ENCODE results near the gene MARCHF10.
"Not testable (repeated sequence)": the region's sequence is repeated elsewhere in the genome, so short reads cannot be mapped to it uniquely, and the experiment has no call there.

MARCHF10 gene

GRCh38 chr17:62792447-62792800, 15.7 kb downstream of the MARCHF10 start:
- no peak for TF ChIP-seq CTCF (IDR thresholded peaks at IDR 0.05; ENCODE audit: unreplicated experiment in 3 of 3)
- H3K4me3 Mint-ChIP-seq = no peak overlapping the region
- H3K4me1 Mint-ChIP-seq = peaks cover 22% of the 10 kb centered on the region
- peaks cover 4% of the 10 kb centered on the region for H3K9me3 Mint-ChIP-seq
- H3K27ac Mint-ChIP-seq = no peak overlapping the region
- H3K36me3 Mint-ChIP-seq (ENCODE audit: low read depth) = no peaks in the 10 kb centered on the region
- H3K27me3 Mint-ChIP-seq (ENCODE audit: low read depth) = peaks cover 13% of the 10 kb centered on the region

GRCh38 chr17:62791767-62792446, 16.2 kb downstream of the MARCHF10 start:
- no peaks in the 10 kb centered on the region for H3K36me3 Mint-ChIP-seq (ENCODE audit: low read depth)
- TF ChIP-seq CTCF (IDR thresholded peaks at IDR 0.05; ENCODE audit: unreplicated experiment in 3 of 3) = no peak
- peaks cover 4% of the 10 kb centered on the region for H3K9me3 Mint-ChIP-seq
- H3K27ac Mint-ChIP-seq = peak overlapping the region in 1 of 3 experiments; percentile 15
- peaks cover 22% of the 10 kb centered on the region for H3K4me1 Mint-ChIP-seq
- H3K4me3 Mint-ChIP-seq = no peak overlapping the region
- peaks cover 11% of the 10 kb centered on the region for H3K27me3 Mint-ChIP-seq (ENCODE audit: low read depth)

GRCh38 chr17:62791235-62791734, 16.8 kb downstream of the MARCHF10 start:
- Mint-ChIP-seq H3K4me1 (peaks cover 22% of the 10 kb centered on the region), H3K36me3 (ENCODE audit: low read depth) (no peaks in the 10 kb centered on the region), H3K9me3 (peaks cover 4% of the 10 kb centered on the region), H3K27ac (peak overlapping the region in 2 of 3 experiments; percentile 15 to 42), H3K4me3 (no peak overlapping the region), H3K27me3 (ENCODE audit: low read depth) (peaks cover 11% of the 10 kb centered on the region)
- no peak for TF ChIP-seq CTCF (IDR thresholded peaks at IDR 0.05; ENCODE audit: unreplicated experiment in 3 of 3)

- H3K27ac Mint-ChIP-seq = no peak overlapping the region
- no peaks in the 10 kb centered on the region for H3K36me3 Mint-ChIP-seq (ENCODE audit: low read depth)
- no peak overlapping the region for H3K4me3 Mint-ChIP-seq
- H3K9me3 Mint-ChIP-seq = peaks cover 4% of the 10 kb centered on the region
- H3K27me3 Mint-ChIP-seq (ENCODE audit: low read depth) = peaks cover 11% of the 10 kb centered on the region
- TF ChIP-seq CTCF (IDR thresholded peaks at IDR 0.05; ENCODE audit: unreplicated experiment in 3 of 3) = no peak
- peaks cover 22% of the 10 kb centered on the region for H3K4me1 Mint-ChIP-seq
These were observed 17.5 kb downstream of the MARCHF10 start for GRCh38 chr17:62790564-62790986.

GRCh38 chr17:62787366-62787765, 20.7 kb downstream of the MARCHF10 start:
- Mint-ChIP-seq H3K4me3 (no peak overlapping the region), H3K4me1 (peaks cover 16% of the 10 kb centered on the region), H3K27me3 (ENCODE audit: low read depth) (peaks cover 10% of the 10 kb centered on the region), H3K27ac (no peak overlapping the region), H3K9me3 (peaks cover 15% of the 10 kb centered on the region), H3K36me3 (ENCODE audit: low read depth) (no peaks in the 10 kb centered on the region)
- no peak for TF ChIP-seq CTCF (IDR thresholded peaks at IDR 0.05; ENCODE audit: unreplicated experiment in 3 of 3)

GRCh38 chr17:62786646-62787045, 21.5 kb downstream of the MARCHF10 start:
- no peak overlapping the region for H3K4me3 Mint-ChIP-seq
- TF ChIP-seq CTCF (IDR thresholded peaks at IDR 0.05; ENCODE audit: unreplicated experiment in 3 of 3) = no peak
- peaks cover 12% of the 10 kb centered on the region for H3K4me1 Mint-ChIP-seq
- peaks cover 8% of the 10 kb centered on the region for H3K27me3 Mint-ChIP-seq (ENCODE audit: low read depth)
- H3K36me3 Mint-ChIP-seq (ENCODE audit: low read depth) = no peaks in the 10 kb centered on the region
- peaks cover 15% of the 10 kb centered on the region for H3K9me3 Mint-ChIP-seq
- H3K27ac Mint-ChIP-seq = no peak overlapping the region

GRCh38 chr17:62785983-62786382, 22.1 kb downstream of the MARCHF10 start:
- peaks cover 15% of the 10 kb centered on the region for H3K9me3 Mint-ChIP-seq
- H3K27me3 Mint-ChIP-seq (ENCODE audit: low read depth); H3K27ac Mint-ChIP-seq; H3K4me3 Mint-ChIP-seq; H3K4me1 Mint-ChIP-seq; H3K36me3 Mint-ChIP-seq (ENCODE audit: low read depth): not testable (repeated sequence)

Measured in nephron (organoid).